SK-N-SH treated with all-trans-retinoic acid at 6 μM for 48 hours (cell line): ENCODE measurements around the gene CRYBG1.

Source experiments
- ATAC-seq: fragments of 200-7000 bp; cut with Tn5 transposase; 3 replicates; pipeline ENCODE4 v1.9.1; 2020; ENCODE audit warnings: mild to moderate bottlenecking, moderate library complexity
- ARNTL ChIP-seq: fragments of 450-650 bp; formaldehyde crosslinking; IDR thresholded peaks from 2 replicates; pipeline ENCODE4 v1.5.0; 2020; ENCODE audit warnings: low read depth, mild to moderate bottlenecking, moderate library complexity, borderline replicate concordance
- BACH2 ChIP-seq: fragments of 250-450 bp; sonication (Bioruptor Pico); IDR thresholded peaks from 2 replicates; pipeline ENCODE4 v1.9.0; 2021; ENCODE audit warnings: mild to moderate bottlenecking, borderline replicate concordance
- CSDC2 ChIP-seq: fragments of 250-450 bp; sonication (Bioruptor Pico); IDR thresholded peaks from 2 replicates; pipeline ENCODE4 v1.5.0; 2020; ENCODE audit warnings: mild to moderate bottlenecking, moderate library complexity
- CSRNP3 ChIP-seq: fragments of 250-450 bp; sonication (Bioruptor Pico); IDR thresholded peaks from 2 replicates; pipeline ENCODE4 v1.5.1; 2021; ENCODE audit warnings: mild to moderate bottlenecking, moderate library complexity
- ESRRG ChIP-seq: fragments of 250-450 bp; sonication (Bioruptor Pico); IDR thresholded peaks from 2 replicates; pipeline ENCODE4 v1.6.1; 2021; ENCODE audit warnings: mild to moderate bottlenecking
- GLIS3 ChIP-seq: fragments of 250-450 bp; sonication (Bioruptor Pico); IDR thresholded peaks from 2 replicates; pipeline ENCODE4 v1.5.0; 2020; ENCODE audit warnings: mild to moderate bottlenecking, moderate library complexity
- ISL1 ChIP-seq: fragments of 250-450 bp; sonication (Bioruptor Pico); IDR thresholded peaks from 2 replicates; pipeline ENCODE4 v2.1.2; 2022; ENCODE audit warnings: mild to moderate bottlenecking, moderate library complexity
- POU6F1 ChIP-seq: fragments of 250-450 bp; sonication (Bioruptor Pico); IDR thresholded peaks from 2 replicates; pipeline ENCODE4 v1.8.0; 2021; ENCODE audit warnings: low read depth, mild to moderate bottlenecking, moderate library complexity, borderline replicate concordance
- RARB ChIP-seq: fragments of 250-450 bp; sonication (Bioruptor Pico); IDR thresholded peaks from 2 replicates; pipeline ENCODE4 v1.8.0; 2021; ENCODE audit warnings: mild to moderate bottlenecking, moderate library complexity
- SNAI2 ChIP-seq: fragments of 250-450 bp; sonication (Bioruptor Pico); IDR thresholded peaks from 2 replicates; pipeline ENCODE4 v1.5.0; 2020; ENCODE audit warnings: mild to moderate bottlenecking, moderate library complexity
- TCF4 ChIP-seq: fragments of 250-450 bp; sonication (Bioruptor Pico); IDR thresholded peaks from 2 replicates; pipeline ENCODE4 v1.8.0; 2021; ENCODE audit warnings: mild to moderate bottlenecking, moderate library complexity, borderline replicate concordance
- TOX ChIP-seq: fragments of 250-450 bp; sonication (Bioruptor Pico); IDR thresholded peaks from 2 replicates; pipeline ENCODE4 v1.8.0; 2021; ENCODE audit warnings: mild to moderate bottlenecking, moderate library complexity, borderline replicate concordance
- TSHZ2 ChIP-seq: fragments of 250-450 bp; sonication (Bioruptor Pico); IDR thresholded peaks from 2 replicates; pipeline ENCODE4 v1.5.0; 2020; ENCODE audit warnings: mild to moderate bottlenecking, moderate library complexity
- ZC3H10 ChIP-seq: fragments of 250-450 bp; sonication (Bioruptor Pico); IDR thresholded peaks from 2 replicates; pipeline ENCODE4 v1.5.1; 2021; ENCODE audit warnings: mild to moderate bottlenecking, moderate library complexity
- ZFP3 ChIP-seq: fragments of 250-450 bp; sonication (Bioruptor Pico); IDR thresholded peaks from 2 replicates; pipeline ENCODE4 v1.5.0; 2020; ENCODE audit warnings: mild to moderate bottlenecking, moderate library complexity
- ZFP30 ChIP-seq: fragments of 450-650 bp; formaldehyde crosslinking; IDR thresholded peaks from 2 replicates; pipeline ENCODE4 v1.5.0; 2022; ENCODE audit warnings: mild to moderate bottlenecking, moderate library complexity
- ZNF565 ChIP-seq: fragments of 450-650 bp; formaldehyde crosslinking; conservative IDR thresholded peaks from 2 replicates; pipeline ENCODE4 v1.5.0; 2020; ENCODE audit warnings: low read depth, mild to moderate bottlenecking, moderate library complexity
- ZNF8 ChIP-seq: fragments of 450-650 bp; formaldehyde crosslinking; IDR thresholded peaks from 2 replicates; pipeline ENCODE4 v1.5.0; 2020; ENCODE audit warnings: mild to moderate bottlenecking, moderate library complexity

The CRYBG1 gene

GRCh38 chr6:106453756-106454367 is 93.3 kb downstream of the CRYBG1 start:
- no peak for ATAC-seq
- TF ChIP-seq ZFP30 (no peak), ZNF8 (CRISPR knock-in tag) (no peak), ESRRG (CRISPR knock-in tag) (no peak), ZC3H10 (CRISPR knock-in tag) (no peak), CSRNP3 (CRISPR knock-in tag) (no peak), TOX (CRISPR knock-in tag) (no peak), ZNF565 (CRISPR knock-in tag) (no peak), TSHZ2 (CRISPR knock-in tag) (no peak), BACH2 (CRISPR knock-in tag) (no peak), RARB (CRISPR knock-in tag) (no peak), ARNTL (no peak), ZFP3 (no peak), TCF4 (CRISPR knock-in tag) (no peak), CSDC2 (no peak), SNAI2 (CRISPR knock-in tag) (no peak), GLIS3 (CRISPR knock-in tag) (no peak)

GRCh38 chr6:106456756-106457155 is 96.2 kb downstream of the CRYBG1 start:
- TF ChIP-seq ISL1 (no peak), POU6F1 (CRISPR knock-in tag) (no peak), ZFP30 (no peak), CSDC2 (no peak), TOX (CRISPR knock-in tag) (no peak), ESRRG (CRISPR knock-in tag) (no peak), CSRNP3 (CRISPR knock-in tag) (no peak)
- no peak for ATAC-seq

- no peak for TF ChIP-seq POU6F1 (CRISPR knock-in tag)
- no peak for TF ChIP-seq ISL1
- TF ChIP-seq TSHZ2 (CRISPR knock-in tag): no peak
- no peak for ATAC-seq
Measured at GRCh38 chr6:106458021-106458986, 97.8 kb downstream of the CRYBG1 start.
